Measurements from ENCODE around the gene MSANTD3. TPM values are rescaled to one million over a fixed set of nuclear protein-coding genes. Genes with fewer than 3 reads are reported as not detected.

Gene MSANTD3
- total RNA-seq, 1 experiment from 2014 or later, result 30.2 TPM

- CTCF ChIA-PET, result no interaction called here
- ATAC-seq, result peak; percentile 78
- DNase-seq (ENCODE audit: low spot score), result no peak
These were observed 25.9 kb upstream of the MSANTD3 start for GRCh38 chr9:100401042-100401441.

More at GRCh38 chr9:100401042-100401441, 25.9 kb upstream of the MSANTD3 start:
- H3K27ac Mint-ChIP-seq, result no peak overlapping the region
- peaks cover 2% of the 10 kb centered on the region; the same call in 1 of the 2 replicates for H3K36me3 Mint-ChIP-seq
- peaks cover 14% of the 10 kb centered on the region for H3K4me1 Mint-ChIP-seq
- peaks cover 10% of the 10 kb centered on the region for H3K9me3 Mint-ChIP-seq
- TF ChIP-seq FOXP4 (CRISPR knock-in tag; IDR thresholded peaks at IDR 0.05) (no peak), E2F4 (CRISPR knock-in tag; IDR thresholded peaks at IDR 0.05; ENCODE audit: borderline replicate concordance, low read depth) (no peak), ATF3 (CRISPR knock-in tag; conservative IDR thresholded peaks at IDR 0.05) (no peak), IRF1 (CRISPR knock-in tag; IDR thresholded peaks at IDR 0.05) (no peak), ZNF232 (CRISPR knock-in tag; IDR thresholded peaks at IDR 0.05) (no peak), EMX1 (CRISPR knock-in tag; IDR thresholded peaks at IDR 0.05) (no peak), ZNF512 (CRISPR knock-in tag; IDR thresholded peaks at IDR 0.05; ENCODE audit: borderline replicate concordance) (no peak), FOXK1 (CRISPR knock-in tag; IDR thresholded peaks at IDR 0.05) (no peak), OVOL2 (CRISPR knock-in tag; IDR thresholded peaks at IDR 0.05; ENCODE audit: borderline replicate concordance) (no peak), SMAD3 (CRISPR knock-in tag; IDR thresholded peaks at IDR 0.05; ENCODE audit: borderline replicate concordance) (no peak), JUN (CRISPR knock-in tag; IDR thresholded peaks at IDR 0.05) (no peak), MYBL2 (CRISPR knock-in tag; IDR thresholded peaks at IDR 0.05) (no peak), CDX4 (CRISPR knock-in tag; IDR thresholded peaks at IDR 0.05; ENCODE audit: borderline replicate concordance) (no peak), NR1H2 (CRISPR knock-in tag; IDR thresholded peaks at IDR 0.05) (no peak), SOX15 (CRISPR knock-in tag; IDR thresholded peaks at IDR 0.05) (no peak), RELA (CRISPR knock-in tag; IDR thresholded peaks at IDR 0.05; ENCODE audit: borderline replicate concordance) (no peak), TEAD4 (CRISPR knock-in tag; IDR thresholded peaks at IDR 0.05) (no peak), PRDM15 (CRISPR knock-in tag; IDR thresholded peaks at IDR 0.05) (no peak), CREB1 (CRISPR knock-in tag; IDR thresholded peaks at IDR 0.05) (no peak)
- H3K27me3 Mint-ChIP-seq (ENCODE audit: low read depth), result no peaks in the 10 kb centered on the region; the same call in 1 of the 2 replicates
- no peak overlapping the region for H3K4me3 Mint-ChIP-seq
- POLR2A ChIA-PET, result no interaction called here
